Measurements from ENCODE around the gene NCOA7. TPM values are rescaled to one million over a fixed set of nuclear protein-coding genes. Genes with fewer than 3 reads are reported as not detected.

NCOA7 gene
- total and polyA plus RNA-seq, 9 of the 15 experiments (the other 6 are each of a cell fraction or from before 2014, with no cell fraction given), result 5.8 to 14.6 (median 9.3) TPM

DNA sequence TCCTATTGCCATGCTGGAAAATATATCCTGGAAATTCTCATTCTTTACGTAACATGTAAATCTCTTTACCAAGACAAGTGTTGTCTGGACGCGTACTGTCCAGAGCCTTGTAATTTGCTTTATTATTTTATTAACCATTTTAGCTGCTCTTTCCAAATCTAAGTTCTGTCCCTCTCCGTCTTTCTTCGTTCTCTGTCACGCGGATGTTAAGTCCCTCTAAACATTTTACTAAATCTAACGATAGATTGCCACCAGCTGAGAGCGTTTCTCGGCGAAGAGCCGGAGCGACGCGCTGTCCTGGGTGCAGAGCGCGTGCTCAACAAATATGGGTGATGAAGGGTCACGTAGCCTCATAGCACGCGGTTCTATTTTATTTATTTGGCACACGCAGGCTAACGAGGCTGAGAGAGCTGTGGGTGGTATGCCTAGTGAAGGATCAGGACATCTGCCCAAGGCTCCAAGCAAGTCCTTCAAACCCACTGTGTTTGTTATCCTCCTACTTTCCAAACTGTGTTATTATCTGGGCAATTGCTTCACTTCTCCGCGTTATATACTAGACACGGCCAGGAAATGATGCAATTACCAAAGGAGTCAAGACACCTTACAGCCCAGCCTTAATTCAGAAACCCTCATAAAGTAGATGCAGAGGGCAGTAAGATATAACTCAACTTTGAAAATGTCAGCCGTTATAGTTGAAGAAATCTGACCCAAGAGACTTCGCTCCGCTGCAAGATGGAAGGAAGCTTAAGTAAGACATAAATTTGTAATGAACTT, 10.0 kb upstream of the NCOA7 start (continued):
- TF ChIP-seq ZBTB26 (CRISPR knock-in tag; IDR thresholded peaks at IDR 0.05) (no peak), ZNF436 (CRISPR knock-in tag; IDR thresholded peaks at IDR 0.05) (no peak), NFIC (IDR thresholded peaks at IDR 0.05) (no peak; the same call in 1 of the 2 replicates), SMAD2 (IDR thresholded peaks at IDR 0.05; ENCODE audit: low read depth, low read length) (no peak), CBFB (CRISPR knock-in tag; IDR thresholded peaks at IDR 0.05) (no peak), NCOA2 (IDR thresholded peaks at IDR 0.05; ENCODE audit: partially characterized antibody in 2 of 2) (no peak), ZNF785 (CRISPR knock-in tag; IDR thresholded peaks at IDR 0.05) (no peak), TCFL5 (CRISPR knock-in tag; conservative IDR thresholded peaks at IDR 0.05) (no peak), ETS1 (conservative IDR thresholded peaks at IDR 0.05; ENCODE audit: control insufficient read depth, low read depth, low read length) (no peak), ARNT (IDR thresholded peaks at IDR 0.05) (peak in 1 of 2 experiments; percentile 66; a peak in 3 of 4 replicates), FOXP1 (CRISPR knock-in tag; IDR thresholded peaks at IDR 0.05) (peak; percentile 85), NRF1 (conservative IDR thresholded peaks at IDR 0.05 in 1 of 2, IDR thresholded peaks at IDR 0.05 in 1 of 2) (peak; percentile 79 to 82), ZNF76 (CRISPR knock-in tag; IDR thresholded peaks at IDR 0.05; ENCODE audit: borderline replicate concordance) (no peak), XRCC3 (IDR thresholded peaks at IDR 0.05) (no peak)
- TF ChIP-seq, protein P1, sequence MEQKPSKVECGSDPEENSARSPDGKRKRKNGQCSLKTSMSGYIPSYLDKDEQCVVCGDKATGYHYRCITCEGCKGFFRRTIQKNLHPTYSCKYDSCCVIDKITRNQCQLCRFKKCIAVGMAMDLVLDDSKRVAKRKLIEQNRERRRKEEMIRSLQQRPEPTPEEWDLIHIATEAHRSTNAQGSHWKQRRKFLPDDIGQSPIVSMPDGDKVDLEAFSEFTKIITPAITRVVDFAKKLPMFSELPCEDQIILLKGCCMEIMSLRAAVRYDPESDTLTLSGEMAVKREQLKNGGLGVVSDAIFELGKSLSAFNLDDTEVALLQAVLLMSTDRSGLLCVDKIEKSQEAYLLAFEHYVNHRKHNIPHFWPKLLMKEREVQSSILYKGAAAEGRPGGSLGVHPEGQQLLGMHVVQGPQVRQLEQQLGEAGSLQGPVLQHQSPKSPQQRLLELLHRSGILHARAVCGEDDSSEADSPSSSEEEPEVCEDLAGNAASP (IDR thresholded peaks at IDR 0.05), result no peak
- TF ChIP-seq, protein P2, sequence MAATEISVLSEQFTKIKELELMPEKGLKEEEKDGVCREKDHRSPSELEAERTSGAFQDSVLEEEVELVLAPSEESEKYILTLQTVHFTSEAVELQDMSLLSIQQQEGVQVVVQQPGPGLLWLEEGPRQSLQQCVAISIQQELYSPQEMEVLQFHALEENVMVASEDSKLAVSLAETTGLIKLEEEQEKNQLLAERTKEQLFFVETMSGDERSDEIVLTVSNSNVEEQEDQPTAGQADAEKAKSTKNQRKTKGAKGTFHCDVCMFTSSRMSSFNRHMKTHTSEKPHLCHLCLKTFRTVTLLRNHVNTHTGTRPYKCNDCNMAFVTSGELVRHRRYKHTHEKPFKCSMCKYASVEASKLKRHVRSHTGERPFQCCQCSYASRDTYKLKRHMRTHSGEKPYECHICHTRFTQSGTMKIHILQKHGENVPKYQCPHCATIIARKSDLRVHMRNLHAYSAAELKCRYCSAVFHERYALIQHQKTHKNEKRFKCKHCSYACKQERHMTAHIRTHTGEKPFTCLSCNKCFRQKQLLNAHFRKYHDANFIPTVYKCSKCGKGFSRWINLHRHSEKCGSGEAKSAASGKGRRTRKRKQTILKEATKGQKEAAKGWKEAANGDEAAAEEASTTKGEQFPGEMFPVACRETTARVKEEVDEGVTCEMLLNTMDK (IDR thresholded peaks at IDR 0.05; ENCODE audit: borderline replicate concordance, insufficient read depth, low read depth, low read length, poor library complexity, severe bottlenecking), result no peak
- TF ChIP-seq, protein P3, sequence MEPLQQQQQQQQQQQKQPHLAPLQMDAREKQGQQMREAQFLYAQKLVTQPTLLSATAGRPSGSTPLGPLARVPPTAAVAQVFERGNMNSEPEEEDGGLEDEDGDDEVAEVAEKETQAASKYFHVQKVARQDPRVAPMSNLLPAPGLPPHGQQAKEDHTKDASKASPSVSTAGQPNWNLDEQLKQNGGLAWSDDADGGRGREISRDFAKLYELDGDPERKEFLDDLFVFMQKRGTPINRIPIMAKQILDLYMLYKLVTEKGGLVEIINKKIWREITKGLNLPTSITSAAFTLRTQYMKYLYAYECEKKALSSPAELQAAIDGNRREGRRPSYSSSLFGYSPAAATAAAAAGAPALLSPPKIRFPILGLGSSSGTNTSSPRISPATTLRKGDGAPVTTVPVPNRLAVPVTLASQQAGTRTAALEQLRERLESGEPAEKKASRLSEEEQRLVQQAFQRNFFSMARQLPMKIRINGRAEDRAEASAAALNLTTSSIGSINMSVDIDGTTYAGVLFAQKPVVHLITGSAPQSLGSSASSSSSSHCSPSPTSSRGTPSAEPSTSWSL (CRISPR knock-in tag; IDR thresholded peaks at IDR 0.05; ENCODE audit: borderline replicate concordance), result no peak
- TF ChIP-seq, protein P4, sequence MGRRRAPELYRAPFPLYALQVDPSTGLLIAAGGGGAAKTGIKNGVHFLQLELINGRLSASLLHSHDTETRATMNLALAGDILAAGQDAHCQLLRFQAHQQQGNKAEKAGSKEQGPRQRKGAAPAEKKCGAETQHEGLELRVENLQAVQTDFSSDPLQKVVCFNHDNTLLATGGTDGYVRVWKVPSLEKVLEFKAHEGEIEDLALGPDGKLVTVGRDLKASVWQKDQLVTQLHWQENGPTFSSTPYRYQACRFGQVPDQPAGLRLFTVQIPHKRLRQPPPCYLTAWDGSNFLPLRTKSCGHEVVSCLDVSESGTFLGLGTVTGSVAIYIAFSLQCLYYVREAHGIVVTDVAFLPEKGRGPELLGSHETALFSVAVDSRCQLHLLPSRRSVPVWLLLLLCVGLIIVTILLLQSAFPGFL (CRISPR knock-in tag; IDR thresholded peaks at IDR 0.05), result no peak
